Activated T-cell treated with anti-CD3 and anti-CD28 coated beads, Interleukin-2, amount 50 U/mL, for 48 hours (primary cell): Measurements from ENCODE around the gene ENTPD6.
"Not testable (repeated sequence)": the region's sequence is repeated elsewhere in the genome, so short reads cannot be mapped to it uniquely, and the experiment has no call there.

Source experiments
- DNase-seq, 2 experiments: peaks; one replicate each; pipeline ENCODE4 v3.0.0-alpha.2; 2020

The ENTPD6 gene

DNA sequence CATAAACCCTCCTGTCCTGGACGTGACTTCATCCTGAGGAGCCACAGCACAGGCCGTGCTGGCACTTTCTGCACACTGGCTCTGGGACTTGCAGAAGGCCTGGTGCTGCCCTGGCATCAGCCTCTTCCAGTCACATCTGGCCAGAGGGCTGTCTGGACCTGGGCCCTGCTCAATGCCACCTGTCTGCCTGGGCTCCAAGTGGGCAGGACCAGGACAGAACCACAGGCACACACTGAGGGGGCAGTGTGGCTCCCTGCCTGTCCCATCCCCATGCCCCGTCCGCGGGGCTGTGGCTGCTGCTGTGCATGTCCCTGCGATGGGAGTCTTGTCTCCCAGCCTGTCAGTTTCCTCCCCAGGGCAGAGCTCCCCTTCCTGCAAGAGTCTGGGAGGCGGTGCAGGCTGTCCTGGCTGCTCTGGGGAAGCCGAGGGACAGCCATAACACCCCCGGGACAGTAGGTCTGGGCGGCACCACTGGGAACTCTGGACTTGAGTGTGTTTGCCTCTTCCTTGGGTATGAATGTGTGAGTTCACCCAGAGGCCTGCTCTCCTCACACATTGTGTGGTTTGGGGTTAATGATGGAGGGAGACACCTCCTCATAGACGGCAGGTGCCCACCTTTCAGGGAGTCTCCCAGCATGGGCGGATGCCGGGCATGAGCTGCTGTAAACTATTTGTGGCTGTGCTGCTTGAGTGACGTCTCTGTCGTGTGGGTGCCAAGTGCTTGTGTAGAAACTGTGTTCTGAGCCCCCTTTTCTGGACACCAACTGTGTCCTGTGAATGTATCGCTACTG lies 30.3 kb downstream of the ENTPD6 start:
- DNase-seq, result no peak

DNA sequence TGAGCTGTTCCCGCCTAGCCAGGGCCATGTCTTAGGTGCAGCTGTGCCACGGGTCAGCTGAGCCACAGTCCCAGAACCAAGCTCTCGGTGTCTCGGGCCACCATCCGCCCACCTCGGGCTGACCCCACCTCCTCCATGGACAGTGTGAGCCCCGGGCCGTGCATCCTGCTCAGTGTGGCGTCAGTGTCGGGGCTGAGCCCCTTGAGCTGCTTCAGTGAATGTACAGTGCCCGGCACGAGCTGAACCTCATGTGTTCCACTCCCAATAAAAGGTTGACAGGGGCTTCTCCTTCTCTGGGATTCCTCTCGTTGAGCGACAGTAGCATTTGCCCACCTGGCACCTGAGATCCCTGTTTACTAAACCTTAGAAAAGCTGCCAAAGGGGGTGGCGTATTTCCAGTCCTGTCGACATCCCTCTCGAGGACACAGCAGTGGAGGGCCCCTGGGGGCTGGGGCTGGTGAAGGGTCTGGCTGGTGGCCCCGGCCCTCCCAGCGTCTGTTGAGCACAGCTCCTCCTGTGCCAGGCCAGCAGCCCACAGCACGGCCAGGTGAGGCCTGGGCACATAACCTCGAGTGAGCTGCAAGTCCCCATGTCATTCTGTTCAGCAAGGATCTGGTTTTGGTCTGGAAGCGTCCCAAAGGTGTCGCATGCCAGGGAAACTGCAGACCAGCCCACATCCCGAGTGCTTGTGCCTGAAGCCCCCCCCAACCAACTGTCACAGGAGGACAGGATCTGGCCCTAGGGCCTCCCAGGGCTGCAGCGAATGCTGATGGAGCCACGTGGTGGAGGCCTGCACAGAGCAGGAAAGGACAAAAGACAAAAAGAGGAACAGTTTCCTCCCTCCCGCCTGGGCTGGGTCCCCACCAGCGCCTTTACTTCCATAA lies 31.2 kb downstream of the ENTPD6 start:
- DNase-seq, result no peak

- no peak for DNase-seq
Observed at GRCh38 chr20:25227317-25227831, 31.9 kb downstream of the ENTPD6 start.

DNA sequence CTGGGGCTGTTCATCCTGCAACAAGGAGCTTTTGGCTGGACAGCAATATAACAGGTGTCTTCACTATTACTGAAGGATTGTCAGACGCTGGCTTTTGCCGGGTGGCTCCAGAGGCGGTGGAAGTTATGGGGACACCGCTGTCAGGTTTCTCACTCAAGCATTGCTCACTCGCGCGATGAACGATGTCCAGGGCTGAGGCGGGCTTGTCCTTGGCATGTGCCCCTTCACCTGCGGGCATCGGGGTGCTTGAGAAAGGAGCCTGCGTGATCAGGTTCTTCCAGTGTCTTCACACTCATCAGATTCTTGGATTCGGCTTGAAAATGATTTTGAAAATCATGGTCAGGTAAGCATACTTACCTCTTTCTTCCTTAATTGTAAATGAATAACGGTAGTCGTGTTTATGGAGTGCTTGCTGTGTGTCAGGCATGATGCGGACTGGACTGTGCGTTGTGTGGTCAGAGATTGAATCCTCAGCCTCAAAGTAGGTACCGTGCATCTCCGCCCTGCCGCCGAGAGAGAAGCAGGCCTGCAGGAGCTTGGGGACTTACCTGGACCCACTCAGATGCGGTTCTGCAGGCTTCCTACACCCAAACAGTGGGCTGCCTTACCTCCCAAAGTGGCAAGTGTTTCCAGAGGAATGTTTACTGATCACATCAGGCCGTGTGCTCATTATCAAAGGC lies 34.1 kb downstream of the ENTPD6 start:
- no peak for DNase-seq

DNA sequence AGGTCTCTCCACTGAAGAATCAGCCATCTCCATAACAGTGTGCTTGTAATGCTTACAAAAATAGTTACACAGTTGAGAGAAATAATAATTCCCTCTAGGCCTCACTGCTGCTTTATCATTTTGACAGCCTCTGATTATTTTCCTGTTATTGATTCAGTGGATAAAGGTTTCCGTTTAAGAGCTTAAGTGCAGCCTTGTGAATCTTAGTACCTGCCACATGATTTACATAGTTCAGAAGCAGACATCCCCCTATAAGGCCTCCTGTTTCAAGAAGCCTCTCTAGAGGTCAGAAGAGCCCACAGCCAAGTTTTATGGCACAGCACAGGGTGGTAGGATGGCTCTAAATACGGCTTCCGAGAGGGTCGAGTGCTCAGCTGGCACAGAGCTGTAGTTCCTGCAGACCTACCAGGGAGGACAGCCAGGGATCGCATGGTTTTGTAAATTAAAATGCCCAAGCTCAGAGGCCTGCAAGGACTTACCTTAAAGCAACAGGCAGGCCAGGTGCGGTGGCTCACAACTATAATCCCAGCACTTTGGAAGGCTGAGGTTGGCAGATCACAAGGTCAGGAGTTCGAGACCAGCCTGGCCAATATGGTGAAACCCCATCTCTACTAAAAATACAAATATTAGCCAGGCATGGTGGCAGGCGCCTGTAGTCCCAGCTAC lies 34.8 kb downstream of the ENTPD6 start:
- no peak for DNase-seq

GRCh38 chr20:25233016-25233772 lies 37.7 kb downstream of the ENTPD6 start:
- DNase-seq, result no peak

DNA sequence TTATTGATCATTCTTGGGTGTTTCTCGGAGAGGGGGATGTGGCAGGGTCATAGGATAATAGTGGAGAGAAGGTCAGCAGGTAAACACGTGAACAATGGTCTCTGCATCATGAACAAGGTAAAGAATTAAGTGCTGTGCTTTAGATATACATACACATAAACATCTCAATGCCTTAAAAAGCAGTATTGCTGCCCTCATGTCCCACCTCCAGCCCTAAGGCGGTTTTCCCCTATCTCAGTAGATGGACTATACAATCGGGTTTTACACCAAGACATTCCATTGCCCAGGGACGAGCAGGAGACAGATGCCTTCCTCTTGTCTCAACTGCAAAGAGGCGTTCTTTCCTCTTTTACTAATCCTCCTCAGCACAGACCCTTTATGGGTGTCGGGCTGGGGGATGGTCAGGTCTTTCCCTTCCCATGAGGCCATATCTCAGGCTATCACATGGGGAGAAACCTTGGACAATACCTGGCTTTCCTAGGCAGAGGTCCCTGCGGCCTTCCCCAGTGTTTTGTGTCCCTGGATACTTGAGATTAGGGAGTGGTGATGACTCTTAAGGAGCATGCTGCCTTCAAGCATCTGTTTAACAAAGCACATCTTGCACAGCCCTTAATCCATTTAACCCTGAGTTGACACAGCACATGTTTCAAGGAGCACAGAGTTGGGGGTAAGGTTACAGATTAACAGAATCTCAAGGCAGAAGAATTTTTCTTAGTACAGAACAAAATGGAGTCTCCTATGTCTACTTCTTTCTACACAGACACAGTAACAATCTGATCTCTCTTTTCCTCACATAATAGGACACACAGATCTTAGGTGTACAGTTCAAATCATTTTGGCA lies 38.7 kb downstream of the ENTPD6 start:
- DNase-seq, result not testable (repeated sequence)

DNA sequence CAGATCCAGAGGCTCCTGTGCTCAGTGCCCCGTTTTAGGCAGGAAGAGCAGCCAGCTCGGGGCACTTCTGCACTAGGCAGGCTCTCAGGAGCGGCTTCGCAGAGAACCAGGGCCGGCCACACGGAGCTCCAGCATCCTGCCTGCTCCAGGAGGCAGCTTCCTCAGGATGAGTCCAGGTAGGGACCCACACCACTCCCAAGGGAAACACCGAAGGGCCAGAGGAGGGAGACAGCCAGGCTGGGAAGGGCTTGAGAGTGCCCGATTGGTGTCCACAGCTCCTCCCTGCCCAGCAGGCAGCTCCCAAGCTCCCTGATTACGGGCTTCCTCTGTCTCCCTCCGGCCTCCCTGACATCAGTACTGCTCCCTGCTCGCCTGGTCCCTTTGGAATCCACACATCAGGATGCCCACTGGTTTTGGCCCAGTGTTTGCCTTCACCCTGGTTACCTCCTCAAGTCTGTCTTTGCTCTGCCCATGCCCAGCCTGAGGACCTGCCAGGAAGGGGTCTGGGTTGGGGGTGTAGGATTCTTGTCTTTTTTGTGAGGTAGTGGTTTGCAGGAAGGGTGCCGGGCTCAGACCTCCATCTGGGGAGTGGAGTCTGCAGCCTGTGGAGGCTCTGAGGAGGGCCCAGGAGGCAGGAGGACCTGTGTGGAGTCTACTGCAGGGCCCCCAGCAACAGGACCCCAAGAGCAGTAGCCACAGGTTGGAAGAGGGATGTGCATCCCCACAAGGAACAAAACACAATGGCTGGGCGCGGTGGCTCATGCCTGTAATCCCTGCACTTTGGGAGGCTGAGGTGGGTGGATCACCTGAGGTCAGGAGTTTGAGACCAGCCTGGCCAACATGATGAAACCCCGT lies 41.2 kb downstream of the ENTPD6 start:
- no peak for DNase-seq

GRCh38 chr20:25237610-25238318 lies 42.3 kb downstream of the ENTPD6 start:
- peak; percentile 73 to 77 for DNase-seq

DNA sequence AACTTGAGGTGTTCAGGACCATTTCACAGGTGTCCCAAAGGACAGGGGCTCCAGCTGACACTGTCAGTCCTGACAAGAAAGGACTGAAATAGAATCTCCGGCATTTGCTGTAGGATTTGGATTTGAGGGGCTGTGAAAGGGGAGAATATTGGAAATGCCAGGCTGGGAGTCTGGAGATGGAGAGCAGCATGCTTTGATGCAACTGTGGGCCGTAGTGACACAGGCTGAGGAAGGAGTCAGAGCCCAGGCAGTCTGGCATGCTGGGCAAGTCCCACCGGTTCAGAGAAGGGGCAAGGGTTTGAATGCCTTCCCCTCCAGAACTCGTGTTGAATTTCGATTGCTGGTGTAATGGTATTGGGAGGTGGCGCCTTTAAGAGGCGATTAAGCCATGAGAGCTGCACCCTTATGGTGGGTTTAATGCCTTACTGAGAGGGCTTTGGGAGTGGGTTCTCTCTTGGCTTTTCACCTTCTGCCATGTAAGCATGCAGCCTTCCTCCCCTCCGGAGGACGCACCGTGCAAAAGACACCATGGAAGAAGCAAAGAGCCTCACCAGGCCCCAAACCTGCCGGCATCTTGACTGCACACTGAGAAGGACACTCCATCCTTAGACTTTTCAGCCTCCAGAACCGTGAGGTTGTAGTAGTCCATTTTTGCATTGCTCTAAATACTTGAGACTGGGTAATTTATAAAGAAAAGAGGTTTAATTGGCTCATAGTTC lies 43.0 kb downstream of the ENTPD6 start:
- DNase-seq, result no peak

DNA sequence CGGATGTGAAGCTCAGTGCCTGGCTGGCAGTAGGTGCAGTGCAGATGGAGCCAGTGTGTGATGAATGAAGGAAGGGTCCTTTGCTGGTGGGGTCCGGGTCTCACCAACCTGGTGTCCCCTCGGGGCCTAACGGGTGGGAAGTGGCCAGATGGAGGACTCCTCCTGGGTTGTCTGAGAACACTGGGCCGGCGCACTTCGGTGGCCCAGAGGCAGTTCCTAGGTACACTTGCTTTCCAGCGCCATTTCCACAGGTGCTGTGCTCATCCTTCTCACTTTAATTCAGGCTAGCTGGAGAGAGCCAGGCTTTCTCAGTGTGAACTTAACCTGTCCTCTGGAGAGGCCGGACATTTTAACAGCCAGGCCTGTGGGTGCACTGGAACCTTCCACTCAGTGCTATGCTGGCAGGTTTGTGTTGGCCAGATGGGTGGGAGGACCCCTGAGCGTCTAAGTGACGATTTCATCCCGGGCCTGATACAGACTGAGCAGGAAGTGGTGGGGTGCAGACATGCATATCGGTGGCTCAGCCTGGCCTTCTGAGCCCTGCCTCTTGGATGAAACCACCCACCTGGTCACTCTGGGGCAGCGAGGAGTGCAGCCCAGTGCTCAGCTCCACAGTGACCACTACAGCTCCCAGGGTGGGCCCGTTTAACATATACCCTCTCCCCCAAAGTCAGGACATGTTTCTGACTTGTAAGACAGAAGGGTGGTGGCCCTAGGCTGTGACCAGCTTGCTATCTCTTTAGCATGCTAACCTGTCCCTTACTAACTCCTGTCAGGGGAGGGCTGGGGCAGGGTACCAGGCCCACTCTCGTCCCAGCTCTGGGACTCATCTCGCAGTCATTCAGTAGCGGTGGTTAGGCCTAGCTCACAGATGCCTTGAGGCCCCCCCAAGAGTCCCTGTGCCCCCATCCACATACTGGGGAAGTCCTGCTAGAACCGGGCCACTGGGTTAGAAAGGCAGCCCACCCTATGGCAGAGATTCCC lies 44.2 kb downstream of the ENTPD6 start:
- no peak for DNase-seq

DNA sequence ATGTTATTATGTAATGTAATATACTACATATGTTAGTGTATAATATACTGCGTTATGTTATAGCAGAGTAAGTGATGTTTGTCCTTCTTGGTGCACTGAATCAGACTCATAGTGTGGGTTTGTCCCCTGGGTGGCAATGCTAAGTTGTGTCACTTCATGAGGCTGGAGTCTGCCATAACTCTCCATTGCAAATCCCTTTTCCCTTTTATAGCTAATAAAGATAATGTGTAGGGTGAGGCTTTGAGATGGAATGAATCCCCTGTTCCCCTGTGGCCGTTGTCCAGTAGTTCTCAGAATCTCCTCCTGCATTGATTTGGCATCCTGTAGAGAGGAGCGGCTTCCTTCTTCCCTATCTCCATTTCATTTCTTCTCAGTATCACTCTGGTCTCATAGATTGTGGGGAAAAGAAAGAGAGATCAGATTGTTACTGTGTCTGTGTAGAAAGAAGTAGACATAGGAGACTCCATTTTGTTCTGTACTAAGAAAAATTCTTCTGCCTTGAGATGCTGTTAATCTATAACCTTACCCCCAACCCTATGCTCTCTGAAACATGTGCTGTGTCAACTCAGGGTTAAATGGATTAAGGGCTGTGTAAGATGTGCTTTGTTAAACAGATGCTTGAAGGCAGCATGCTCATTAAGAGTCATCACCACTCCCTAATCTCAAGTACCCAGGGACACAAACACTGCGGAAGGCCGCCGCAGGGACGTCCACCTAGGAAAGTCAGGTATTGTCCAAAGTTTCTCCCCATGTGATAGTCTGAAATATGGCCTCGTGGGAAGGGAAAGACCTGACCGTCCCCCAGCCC lies 45.5 kb downstream of the ENTPD6 start:
- DNase-seq, result not testable (repeated sequence)

DNA sequence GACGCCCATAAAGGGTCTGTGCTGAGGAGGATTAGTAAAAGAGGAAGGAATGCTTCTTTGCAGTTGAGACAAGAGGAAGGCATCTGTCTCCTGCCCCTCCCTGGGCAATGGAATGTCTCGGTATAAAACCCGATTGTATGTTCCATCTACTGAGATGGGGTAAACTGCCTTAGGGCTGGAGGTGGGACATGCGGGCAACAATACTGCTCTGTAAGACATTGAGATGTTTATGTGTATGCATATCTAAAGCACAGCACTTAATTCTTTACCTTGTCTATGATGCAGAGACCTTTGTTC lies 46.1 kb downstream of the ENTPD6 start:
- not testable (repeated sequence) for DNase-seq

DNA sequence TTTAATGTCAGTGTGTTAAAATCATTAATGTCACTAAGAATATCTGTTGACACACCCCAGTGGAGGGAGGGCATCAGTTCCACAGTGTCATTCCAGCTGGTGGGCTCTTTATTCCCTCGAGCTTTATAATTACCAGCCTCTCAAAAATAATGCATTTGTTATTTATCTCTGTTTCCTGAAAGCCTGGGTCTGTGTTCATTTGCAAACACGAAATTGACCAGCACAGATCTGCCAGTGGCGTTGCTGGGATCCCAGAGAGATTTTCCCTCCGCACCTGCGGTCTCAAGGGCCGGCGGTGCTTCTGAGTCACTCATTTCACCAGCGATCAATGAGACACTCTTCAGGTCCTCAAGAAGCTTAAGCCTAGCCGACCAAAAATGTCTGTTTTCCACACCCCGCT lies 46.7 kb downstream of the ENTPD6 start:
- DNase-seq, result no peak

- DNase-seq, result no peak
Observed at GRCh38 chr20:25243416-25243979, 48.0 kb downstream of the ENTPD6 start.

DNA sequence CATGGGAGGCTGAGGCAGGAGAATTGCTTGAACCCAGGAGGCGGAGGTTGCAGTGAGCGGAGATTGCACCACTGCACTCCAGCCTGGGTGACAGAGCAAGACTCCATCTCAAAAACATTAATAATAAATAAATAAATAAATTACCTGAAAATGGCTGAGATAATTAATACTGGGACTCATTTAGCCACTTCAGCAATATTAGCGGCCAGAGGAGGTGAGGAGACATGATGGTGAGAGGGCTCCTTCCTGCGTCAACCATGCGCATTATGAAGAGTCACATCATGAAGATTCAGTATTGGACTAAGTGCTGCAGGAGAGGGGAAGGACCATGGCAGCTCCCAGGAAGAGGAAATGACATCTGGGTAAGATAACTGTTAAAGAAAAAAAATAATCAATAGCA lies 49.5 kb downstream of the ENTPD6 start:
- DNase-seq, result no peak
